ENCODE data around the gene CDK17.
"Not testable (repeated sequence)": the region's sequence is repeated elsewhere in the genome, so short reads cannot be mapped to it uniquely, and the experiment has no call there.

CDK17 gene

DNA sequence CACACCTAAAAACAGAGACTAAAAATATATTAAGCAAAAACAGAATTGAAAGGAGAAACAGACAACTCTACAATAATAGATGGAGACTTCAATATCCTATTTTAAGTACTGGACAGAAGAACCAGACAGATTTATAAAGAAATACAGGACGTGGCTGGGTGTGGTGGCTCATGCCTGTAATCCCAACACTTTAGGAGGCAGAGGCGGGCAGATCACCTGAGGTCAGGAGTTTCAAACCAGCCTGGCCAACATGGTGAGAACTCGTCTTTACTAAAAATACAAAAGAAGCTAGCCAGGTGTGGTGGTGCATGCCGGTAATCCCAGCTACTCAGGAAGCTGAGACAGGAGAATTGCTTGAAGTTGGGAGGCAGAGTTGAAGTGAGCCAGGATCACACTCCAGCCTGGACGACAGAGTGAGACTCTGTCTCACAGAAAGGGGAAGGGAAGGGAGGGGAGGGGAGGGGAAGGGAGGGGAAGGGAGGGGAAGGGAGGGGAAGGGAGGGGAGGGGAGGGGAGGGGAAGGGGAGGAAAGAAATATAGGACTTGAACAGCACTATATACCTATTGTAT is 53.0 kb downstream of the CDK17 start:
- no peak for DNase-seq

DNA sequence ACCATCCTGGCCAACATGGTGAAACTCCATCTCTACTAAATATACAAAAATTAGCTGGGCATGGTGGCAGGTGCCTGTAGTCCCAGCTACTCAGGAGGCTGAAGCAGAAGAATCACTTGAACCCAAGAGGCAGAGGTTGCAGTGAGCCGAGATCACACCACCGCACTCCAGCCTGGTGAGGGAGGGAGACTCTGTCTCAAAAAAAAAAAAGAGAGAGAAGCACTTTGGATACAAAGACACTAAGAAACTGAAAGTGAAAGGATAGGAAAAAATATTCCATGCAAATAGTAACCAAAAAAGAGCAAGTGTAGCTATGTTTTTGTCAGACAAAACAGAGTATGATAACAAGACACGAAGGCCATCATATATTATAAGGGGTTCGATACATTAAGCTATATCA is 53.5 kb downstream of the CDK17 start:
- not testable (repeated sequence) for DNase-seq

DNA sequence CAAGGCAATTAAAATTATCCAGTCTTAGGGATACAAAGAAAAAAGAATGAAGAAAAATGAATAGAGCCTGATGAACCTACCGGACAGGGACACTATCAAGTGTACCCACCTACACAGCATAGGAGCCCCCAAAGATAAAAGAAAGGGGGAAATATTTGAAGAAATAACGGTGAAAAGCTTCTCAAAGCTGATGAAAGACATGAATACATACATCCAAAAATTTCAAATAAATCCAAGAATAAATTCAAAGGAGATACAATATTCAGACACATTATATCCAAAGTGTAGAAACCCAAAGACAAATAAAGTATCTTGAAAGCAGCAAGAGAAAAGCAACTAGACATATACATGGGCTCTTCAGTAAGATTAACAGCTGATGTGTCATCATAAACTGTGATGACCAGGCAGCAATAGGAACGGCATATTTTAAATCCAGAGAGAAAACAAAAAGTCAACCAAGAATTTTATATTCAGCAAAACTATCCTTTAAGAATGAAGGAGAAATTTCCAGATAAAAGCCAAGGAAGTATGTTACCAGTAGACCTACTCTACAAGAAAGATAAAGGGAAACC is 56.0 kb downstream of the CDK17 start:
- DNase-seq: no peak

DNA sequence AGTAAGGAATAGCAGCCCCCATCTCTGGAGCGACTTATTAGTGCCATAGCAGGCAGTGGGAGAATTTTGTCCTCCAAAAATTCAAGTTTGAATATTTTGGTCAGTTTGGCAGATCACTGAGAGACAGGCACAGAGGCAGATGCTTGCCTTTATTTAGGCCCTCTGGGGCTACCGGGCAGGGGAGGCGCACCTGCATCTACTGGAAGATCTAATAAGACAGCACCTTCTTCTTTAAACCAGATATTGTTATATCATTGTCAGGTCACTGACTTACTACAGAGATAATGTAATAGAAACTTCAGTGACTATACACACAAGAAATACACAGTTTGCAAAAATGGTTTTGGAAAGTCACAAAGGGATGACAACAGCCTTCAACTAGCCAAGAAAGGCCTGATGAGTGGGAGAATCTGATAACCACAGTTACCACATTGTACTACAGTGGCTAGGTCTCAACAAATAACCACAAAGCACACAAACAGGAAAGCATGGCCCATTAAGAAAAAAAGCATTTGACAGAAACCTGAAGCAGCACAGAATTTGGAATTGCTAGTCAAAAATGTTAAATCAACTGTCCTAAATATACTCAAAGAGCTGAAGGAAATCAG is 56.8 kb downstream of the CDK17 start:
- peak; percentile 26 for DNase-seq

DNA sequence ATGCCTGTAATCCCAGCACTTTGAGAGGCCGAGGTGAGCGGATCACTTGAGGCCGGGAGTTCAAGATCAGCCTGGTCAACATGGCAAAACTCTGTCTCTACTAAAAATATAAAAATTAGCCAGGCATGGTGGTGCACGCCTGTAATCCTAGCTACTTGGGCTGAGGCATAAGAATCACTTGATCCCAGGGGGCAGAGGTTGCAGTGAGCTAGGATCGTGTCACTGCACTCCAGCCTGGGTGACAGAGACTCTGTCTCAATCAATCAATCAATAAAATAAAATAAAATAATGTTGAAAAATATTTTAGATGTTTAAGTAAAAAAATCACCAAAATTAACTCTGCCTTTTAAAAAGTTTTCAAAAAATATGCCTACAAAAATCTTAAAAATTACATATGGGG is 60.6 kb downstream of the CDK17 start:
- DNase-seq: not testable (repeated sequence)

DNA sequence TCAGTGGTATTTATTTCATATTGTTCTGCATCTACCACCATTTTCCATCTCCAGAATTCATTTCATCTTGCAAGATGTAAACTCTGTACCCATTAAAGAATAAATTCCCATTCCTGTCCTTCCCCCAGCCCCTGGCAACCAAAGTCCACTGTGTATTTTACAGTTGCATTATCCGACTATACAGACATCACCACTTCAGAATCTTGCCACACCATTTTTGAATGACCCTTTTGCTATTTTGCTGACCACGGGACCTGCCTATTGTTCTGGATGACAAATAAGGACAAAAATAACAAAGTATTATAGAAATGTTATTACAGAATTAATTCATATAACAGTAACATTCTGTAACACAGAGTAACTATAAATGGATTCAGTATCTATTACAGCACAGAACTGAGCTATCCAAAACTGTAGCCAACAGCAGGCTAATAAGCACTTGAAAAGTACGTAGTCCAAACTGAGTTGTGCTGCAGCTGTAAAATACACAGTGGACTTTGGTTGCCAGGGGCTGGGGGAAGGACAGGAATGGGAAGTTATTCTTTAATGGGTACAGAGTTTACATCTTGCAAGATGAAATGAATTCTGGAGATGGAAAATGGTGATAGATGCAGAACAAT is 61.3 kb downstream of the CDK17 start:
- no peak for DNase-seq

DNA sequence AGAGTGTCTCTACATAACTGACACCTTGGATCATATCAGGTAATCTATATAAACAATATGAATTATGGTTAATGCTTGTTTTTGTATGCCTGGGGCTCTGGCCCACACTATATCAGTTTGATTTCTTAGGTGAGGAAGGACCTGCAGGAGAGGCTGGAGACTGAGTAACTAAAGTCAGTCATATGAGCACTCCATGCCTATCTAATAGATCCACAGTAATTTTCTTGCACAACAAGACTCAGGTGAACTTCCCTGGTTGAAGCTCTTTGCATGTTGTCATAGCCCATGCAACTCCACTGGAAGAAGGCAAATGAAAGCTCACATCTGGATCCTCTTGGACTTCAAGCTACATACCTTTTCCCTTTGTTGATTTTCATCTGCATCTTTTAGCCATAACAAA is 62.3 kb downstream of the CDK17 start:
- DNase-seq: no peak

DNA sequence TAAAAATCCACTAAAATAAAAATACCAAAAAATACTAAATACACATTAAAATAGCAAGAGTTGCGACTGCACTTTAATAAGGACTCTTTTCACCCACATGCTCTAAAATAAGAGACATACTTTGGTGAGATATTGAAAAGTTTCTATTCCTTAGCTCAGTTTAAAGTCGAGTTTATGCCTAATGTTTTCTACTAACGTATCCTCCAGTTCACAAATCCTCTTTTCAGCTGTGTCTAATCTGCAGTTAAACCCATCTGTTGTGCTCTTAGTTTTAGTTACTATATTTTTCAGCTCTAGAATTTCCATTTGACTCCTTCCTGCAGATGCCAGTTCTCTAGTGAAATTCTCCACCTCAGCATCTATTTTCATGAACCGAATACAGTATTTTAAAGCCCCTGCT is 63.8 kb downstream of the CDK17 start:
- no peak for DNase-seq

DNA sequence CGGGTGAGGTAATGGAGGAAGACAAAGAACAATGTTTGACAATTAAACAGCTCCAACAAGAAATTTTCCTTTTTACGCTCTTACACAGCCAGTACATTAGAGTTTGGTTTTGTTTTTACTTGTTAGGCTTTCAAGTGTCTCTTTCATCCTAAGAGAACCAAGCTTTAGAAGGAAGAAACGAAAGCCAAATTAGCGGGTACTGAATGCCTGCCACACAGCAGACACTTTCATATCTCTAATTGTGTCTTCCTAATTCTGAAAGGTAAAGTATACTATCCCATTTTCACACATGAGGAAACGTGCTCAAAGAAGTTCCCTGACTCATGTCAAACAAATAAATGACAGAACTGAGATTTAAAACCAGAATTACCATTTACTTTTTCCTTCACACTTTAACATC is 65.0 kb downstream of the CDK17 start:
- DNase-seq: no peak

DNA sequence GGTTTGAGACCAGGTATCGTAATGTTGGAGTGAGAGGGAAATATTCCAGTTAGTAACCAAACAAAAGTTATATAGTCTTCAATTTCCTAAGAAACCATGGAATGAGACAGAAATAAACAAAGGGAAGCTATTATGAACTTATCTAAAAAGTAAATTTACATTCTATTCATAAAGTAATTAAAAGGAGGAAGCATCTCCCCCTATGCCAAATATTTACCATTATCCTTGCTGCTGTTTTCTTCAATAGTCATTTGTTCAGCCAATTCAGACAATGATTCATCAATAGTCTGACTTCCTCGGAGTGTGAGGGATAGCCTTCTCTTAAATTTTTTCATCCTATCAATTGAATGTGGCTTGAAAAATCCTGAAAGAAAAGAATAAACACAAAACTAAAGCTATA is 65.7 kb downstream of the CDK17 start:
- no peak for DNase-seq

DNA sequence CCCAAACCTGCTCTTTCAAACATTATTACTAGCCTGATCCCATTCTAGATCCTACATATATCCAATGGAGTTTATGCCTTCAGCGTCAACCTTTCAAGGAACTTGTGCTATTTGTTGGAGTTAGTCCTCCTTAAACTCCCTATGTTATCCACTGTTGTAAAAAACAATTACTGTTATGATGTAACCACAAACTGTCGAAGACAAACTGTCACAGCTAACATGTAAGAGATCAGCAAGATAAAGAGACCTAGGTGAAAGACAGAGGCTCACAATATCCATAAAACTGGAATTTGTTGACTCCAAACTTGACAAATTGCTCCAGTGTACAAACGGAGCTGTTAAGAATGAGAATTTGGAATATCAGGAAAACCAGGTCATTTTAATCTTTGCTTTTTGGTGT is 70.7 kb downstream of the CDK17 start:
- DNase-seq: no peak

DNA sequence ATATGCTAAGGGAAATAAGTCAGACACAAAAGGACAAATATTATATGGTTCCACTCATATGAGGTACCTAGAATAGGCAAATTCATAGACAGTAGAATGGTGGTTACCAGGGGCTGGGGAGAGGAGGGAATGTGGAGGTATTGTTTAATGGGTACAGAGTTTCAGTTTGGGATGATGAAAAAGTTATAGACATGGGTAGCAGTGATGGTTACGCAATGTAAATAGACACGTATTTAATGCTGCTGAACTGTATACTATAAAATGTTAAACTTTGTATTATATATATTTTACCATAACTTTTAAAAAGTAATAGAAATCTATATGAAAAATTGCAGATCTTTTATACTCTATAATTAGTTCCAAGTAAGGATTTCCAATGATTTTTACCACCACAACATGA is 71.2 kb downstream of the CDK17 start:
- DNase-seq: no peak

DNA sequence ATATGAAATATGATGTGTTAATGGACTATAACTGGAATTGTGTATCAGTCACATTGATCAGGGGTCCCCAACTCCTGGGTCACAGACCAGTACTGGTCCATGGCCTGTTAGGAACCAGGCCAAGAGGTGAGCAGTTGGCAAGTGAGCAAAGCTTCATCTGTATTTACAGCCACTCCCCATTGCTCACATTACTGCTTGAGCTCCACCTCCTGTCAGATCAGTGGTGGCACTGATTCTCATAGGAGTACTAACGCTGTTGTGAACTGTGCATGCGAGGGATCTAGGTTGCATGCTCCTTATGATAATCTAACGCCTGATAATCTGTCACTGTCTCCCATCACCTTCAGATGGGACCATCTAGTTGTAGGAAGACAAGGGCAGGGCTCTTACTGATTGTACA is 72.3 kb downstream of the CDK17 start:
- no peak for DNase-seq

DNA sequence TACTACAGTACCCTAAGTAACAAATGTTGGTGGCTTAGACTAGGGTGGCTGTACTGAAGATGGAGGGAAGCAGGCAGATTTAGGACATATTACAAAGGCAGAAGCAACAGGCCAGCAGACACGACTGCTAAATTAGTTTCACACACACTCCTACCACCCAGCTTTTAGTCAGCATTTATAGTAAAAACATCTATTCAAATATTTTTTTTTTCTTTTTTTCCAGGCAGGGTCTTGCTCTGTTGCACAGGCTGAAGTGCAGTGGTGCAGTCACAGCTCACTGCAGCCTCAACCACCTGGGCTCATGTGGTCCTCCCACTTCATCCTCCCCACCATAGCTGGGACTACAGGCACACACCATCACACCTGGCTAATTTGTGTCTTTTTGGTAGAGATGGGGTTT is 72.9 kb downstream of the CDK17 start:
- DNase-seq: no peak

DNA sequence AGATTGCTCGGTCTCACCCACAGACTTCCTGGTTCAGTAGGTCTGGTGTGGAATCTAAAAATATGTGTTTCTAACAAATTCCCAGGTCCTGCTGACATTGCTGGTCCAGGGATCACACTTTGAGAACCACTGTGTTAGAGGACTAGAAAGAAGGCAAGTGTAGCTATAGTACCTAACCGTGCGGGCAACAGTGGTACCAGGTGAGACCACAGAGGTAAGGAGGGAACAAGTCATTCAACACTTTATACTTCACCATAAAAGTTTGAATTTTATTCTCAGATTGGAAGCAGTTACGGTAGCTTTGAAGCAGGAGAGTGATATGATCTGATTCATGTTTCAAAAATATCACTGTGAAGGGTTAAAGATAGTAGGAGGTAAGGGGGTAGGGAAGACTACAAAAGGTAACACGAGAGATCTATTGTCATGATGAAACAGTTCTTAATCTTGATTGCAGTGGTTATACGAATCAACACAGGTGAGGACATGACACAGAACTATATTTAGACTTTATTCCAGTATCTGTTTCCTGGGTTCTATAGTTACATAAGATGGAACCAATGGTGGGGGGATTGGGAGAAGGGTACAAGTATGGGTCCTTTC is 73.5 kb downstream of the CDK17 start:
- DNase-seq: no peak

DNA sequence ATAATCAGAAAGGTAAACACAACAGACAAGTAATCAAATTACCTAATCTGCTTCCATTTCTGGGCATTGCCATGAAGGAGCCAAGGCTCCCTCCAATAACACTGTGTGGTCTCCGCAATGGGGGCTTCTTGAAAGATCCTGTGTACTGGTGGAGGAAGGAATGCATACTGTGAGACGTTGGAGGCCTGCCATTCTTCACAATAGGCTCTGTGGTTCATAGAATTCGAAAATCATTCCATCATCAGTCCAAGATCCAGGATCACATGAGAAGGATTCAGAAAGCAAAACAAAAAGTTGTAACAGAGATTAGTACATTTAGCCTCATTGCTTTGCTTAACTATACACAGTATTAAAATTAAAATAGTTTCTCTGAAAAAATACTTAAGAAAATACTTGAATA is 76.3 kb downstream of the CDK17 start:
- DNase-seq: no peak

DNA sequence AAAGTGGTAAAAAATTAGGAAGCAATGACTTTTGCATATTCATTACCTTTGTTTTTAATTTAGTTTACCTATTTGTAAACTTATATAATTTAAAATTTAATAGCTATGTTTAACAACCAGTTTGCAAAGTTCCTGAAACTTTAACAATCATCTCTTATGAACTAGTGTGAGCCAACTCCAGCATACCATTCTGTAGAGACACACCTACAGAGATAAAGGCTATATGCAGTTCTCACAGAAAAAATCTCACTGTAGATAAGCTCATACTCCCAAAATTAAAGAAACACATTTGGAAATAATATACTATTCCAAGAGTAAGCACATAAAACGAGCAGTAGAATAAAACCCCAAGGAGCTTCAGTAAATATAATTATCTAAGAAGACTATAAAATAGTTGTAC is 77.5 kb downstream of the CDK17 start:
- DNase-seq: no peak

DNA sequence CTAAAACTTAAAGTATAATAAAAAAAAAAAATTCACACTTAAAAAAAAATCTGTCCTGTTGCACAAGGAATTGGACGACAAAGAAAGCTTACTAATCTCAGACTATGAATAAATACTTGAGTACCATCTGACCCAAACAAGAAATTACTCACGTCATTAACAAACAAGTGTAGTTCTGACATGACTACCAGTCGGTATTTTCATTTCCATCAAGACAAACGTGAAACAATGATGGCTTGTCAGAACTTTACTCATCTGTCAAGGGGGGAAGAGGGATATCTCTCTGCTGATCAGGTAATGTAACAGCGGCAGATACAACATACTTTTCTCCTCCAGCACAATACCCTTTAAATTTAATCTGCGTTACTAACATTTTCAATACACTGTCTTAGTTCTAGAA is 78.3 kb downstream of the CDK17 start:
- no peak for DNase-seq

DNA sequence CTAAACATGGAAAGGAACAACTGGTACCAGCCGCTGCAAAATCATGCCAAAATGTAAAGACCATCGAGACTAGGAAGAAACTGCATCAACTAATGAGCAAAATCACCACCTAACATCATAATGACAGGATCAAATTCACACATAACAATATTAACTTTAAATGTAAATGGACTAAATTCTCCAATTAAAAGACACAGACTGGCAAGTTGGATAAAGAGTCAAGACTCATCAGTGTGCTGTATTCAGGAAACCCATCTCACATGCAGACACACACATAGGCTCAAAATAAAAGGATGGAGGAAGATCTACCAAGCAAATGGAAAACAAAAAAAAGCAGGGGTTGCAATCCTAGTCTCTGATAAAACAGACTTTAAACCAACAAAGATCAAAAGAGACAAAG is 82.4 kb downstream of the CDK17 start:
- not testable (repeated sequence) for DNase-seq

DNA sequence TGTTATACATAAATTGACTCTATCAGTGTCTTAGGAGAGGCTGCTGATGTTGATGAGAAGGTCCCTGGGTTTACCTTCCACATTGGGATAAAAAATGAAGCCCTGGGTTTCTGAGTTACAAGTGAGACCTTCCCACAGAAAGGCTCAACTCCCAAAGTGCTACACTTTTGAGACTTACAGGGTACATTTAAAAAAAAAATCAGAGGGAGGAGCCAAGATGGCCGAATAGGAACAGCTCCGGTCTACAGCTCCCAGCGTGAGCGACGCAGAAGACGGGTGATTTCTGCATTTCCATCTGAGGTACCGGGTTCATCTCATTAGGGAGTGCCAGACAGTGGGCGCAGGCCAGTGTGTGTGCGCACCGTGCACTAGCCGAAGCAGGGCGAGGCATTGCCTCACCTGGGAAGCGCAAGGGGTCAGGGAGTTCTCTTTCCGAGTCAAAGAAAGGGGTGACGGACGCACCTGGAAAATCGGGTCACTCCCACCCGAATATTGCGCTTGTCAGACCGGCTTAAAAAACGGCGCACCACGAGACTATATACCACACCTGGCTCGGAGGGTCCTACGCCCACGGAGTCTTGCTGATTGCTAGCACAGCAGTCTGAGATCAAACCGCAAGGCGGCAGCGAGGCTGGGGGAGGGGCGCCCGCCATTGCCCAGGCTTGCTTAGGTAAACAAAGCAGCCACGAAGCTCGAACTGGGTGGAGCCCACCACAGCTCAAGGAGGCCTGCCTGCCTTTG is 84.3 kb downstream of the CDK17 start:
- DNase-seq: not testable (repeated sequence)

DNA sequence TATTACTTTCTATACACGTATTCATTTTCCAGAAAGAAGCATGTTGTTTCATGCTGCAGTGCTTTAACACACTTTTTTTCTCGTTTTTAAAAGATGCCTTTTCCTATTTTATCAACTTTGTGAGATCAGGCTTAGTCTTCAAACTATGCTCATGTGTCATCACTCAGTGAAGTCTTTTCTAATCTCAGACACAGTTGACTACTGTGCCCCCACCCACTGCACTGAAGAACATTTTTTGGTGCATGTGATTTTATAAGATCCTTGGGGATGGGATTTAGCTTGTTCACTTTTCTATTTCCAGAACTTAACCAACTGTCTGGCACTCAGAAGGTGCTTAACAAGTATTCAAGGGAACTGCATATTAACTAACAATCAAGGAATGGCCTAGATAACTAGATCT is 85.5 kb downstream of the CDK17 start:
- DNase-seq: no peak

DNA sequence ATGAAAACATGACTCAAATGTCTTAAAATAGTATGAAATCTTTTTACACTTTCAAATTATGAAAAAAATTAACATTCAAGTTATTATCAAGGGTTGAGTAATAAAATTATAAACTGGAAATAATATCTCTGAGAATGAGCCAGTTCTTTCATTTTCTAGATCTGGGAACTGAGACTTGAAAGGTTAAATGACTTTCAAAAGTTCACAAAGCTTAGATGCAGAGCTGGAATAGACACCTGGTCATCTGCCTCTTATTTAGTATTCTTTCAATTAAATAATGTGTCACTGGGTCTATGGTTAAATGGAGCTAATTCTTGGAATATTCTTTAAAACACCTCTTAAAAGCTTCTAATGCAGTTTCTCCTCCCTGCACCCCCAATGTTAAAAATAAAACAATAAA is 86.6 kb downstream of the CDK17 start:
- no peak for DNase-seq

DNA sequence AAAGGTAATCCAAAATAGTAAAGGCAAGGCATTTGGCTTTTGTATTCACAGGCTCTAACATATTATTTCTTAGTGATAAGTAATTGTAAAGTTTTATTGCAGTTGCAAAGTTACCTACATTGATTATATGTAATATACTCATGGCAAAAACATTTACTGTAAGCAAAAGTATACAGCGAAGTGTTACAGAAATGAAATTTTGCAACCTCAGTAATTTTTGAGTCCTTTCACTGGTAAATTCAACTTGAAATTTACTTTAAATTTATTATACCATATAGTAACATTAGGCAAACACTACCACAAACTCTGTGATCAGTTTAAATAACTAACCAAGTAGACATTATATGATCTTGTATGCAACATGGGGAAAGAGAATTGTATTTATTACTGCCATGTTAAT is 89.0 kb downstream of the CDK17 start:
- DNase-seq: no peak

DNA sequence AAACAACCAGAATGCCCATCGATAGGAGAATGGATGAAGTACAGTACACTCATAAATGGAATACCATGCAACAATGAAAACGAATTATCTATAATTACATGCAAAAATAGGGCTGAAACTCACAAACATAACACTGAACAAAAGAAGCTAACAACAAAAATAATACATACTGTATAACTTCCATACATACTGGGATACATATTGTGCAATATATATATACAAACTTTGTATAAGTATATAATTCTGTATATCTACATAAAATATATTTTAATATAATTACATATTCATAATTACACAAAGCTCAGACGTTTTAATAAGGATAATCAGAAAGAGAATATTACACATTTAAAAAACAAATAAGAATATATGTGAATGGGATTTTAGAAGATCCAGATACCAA is 90.2 kb downstream of the CDK17 start:
- DNase-seq: no peak
